ENCODE results near the gene GJA8. TPM values are rescaled to one million over a fixed set of nuclear protein-coding genes. Genes with fewer than 3 reads are reported as not detected.
"Not testable (repeated sequence)": the region's sequence is repeated elsewhere in the genome, so short reads cannot be mapped to it uniquely, and the experiment has no call there.

The GJA8 gene
- total RNA-seq, 4 donors from 2014 or later, result not detected

DNA sequence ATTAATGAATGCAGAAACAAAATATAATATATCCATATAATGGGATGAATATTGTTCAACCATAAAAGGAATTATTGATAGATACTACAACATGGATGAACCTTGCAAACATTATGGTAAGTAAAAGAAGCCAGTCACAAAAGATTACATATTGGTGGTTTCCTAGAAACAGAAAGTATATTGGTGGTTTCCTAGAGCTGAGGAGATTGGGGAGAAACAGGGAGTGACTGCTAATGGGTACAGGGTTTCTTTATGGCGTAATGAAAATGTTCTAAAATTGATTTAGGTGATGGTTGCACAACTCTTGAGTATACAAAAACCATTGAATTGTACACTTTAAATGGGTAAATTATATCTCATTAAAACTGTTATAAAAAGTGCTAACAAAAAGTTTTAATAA lies 40.0 kb downstream of the GJA8 start:
- DNase-seq (ENCODE audit: low spot score in 2 of 2); intact Hi-C loops (cut with DNase I; ENCODE audit: low total_unique reads); H3K4me3 ChIP-seq (ENCODE audit: low read depth, poor library complexity, severe bottlenecking): not testable (repeated sequence)
- WGBS, 2 donors, result no CpG with 5 or more reads among the region's 1 CpG

DNA sequence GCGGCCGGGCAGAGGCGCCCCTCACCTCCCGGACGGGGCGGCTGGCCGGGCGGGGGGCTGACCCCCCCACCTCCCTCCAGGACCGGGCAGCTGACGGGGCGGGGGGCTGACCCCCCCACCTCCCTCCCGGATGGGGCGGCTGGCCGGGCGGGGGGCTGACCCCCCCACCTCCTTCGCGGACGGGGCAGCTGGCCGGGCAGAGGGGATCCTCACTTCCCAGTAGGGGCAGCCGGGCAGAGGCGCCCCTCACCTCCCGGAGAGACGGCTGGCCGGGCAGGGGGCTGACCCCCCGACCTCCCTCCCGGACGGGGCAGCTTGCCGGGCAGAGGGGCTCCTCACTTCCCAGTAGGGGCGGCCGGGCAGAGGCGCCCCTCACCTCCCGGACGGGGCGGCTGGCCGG lies 46.9 kb downstream of the GJA8 start:
- H3K4me3 ChIP-seq (ENCODE audit: low read depth, poor library complexity, severe bottlenecking); DNase-seq (ENCODE audit: low spot score in 2 of 2); intact Hi-C loops (cut with DNase I; ENCODE audit: low total_unique reads): not testable (repeated sequence)
- WGBS, 2 donors, result 80 to 99% methylated on average over 2 to 13 of the region's 35 CpGs

Other genes starting within 250 kb of the GJA8 start
- gene ACP6, start 232.3 kb upstream of the GJA8 start, total RNA-seq, result 10 to 100 TPM; 11.5 to 18.5 (median 14.2) TPM
- 1 to 10 TPM; 2.0 to 6.6 (median 3.5) TPM for gene GJA5, start 142.2 kb upstream of the GJA8 start, total RNA-seq
- gene GPR89B, start 25.6 kb downstream of the GJA8 start, total RNA-seq, result 10 to 100 TPM; 14.0 to 26.5 (median 21.0) TPM
- 10 to 100 TPM in 2 of 4 donors, 1 to 10 TPM in 2; 5.8 to 16.6 (median 10.6) TPM for gene NBPF11, start 249.5 kb downstream of the GJA8 start, total RNA-seq

Data from lower leg skin (tissue), 4 donors.